Adrenal gland (tissue), 12 donors: ENCODE data around the gene AIFM2. TPM values are rescaled to one million over a fixed set of nuclear protein-coding genes. Genes with fewer than 3 reads are reported as not detected.

Source experiments
- DNase-seq, 7 donors: peaks; one replicate each; pipeline ENCODE4 v3.0.0-alpha.2; 2019 to 2020
- H3K27ac ChIP-seq, 5 donors: fragments of 200-600 bp; sonication (generic) in 4 of 5; 1 replicate in 3 of 5; 2 replicates in 2 of 5; pipeline versions ENCODE4 v1.5.1 to v1.8.0; 2016 to 2020; ENCODE audit warnings: mild to moderate bottlenecking in 1 of 5
- H3K27me3 ChIP-seq: fragments of 200-600 bp; 2 replicates; pipeline ENCODE4 v1.8.0; 2021
- H3K36me3 ChIP-seq, 2 donors: fragments of 200-600 bp; replicated peaks in 1 of 2; 1 replicate in 1 of 2; 2 replicates in 1 of 2; pipeline versions ENCODE4 v1.5.1 to v1.8.0; 2018 to 2022
- H3K4me1 ChIP-seq, 2 donors: fragments of 200-600 bp; replicated peaks in 1 of 2; 1 replicate in 1 of 2; 2 replicates in 1 of 2; pipeline versions ENCODE4 v1.5.1 to v1.8.0; 2018 to 2021
- H3K4me3 ChIP-seq, 4 donors: fragments of 200-600 bp; sonication (generic) in 3 of 4; one replicate each; pipeline ENCODE4 v1.5.1; 2016 to 2018
- H3K9me3 ChIP-seq, 3 donors: fragments of 200-600 bp; sonication (generic) in 1 of 3; replicated peaks in 1 of 3; 1 replicate in 2 of 3; 2 replicates in 1 of 3; pipeline versions ENCODE4 v1.5.1 to v1.8.0; 2016 to 2021
- CTCF ChIP-seq, 6 experiments: fragments of 450-650 bp in 4 of 6; fragments of 200-600 bp in 2 of 6; sonication (generic) in 1 of 6; IDR thresholded peaks; 1 replicate in 5 of 6; 2 replicates in 1 of 6; pipeline versions ENCODE4 v1.5.1 to v1.8.0; 2016 to 2021; ENCODE audit warnings: antibody characterized with exemption in 6 of 6, mild to moderate bottlenecking in 2 of 6, moderate library complexity in 1 of 6
- POLR2A ChIP-seq, 2 donors: fragments of 450-650 bp; IDR thresholded peaks; one replicate each; pipeline ENCODE4 v1.6.1; 2017; ENCODE audit warnings: antibody characterized with exemption in 2 of 2, mild to moderate bottlenecking in 2 of 2, moderate library complexity in 1 of 2
- WGBS, 4 donors: extraction: QIAGEN DNeasy Blood & Tissue Kit in 2 of 4; methylation state at CpG; one replicate each; pipeline versions ENCODE4 v1.1.5 to v1.1.7; 2013 to 2017; 5-methylcytosine and 5-hydroxymethylcytosine counted together
- intact Hi-C, 2 donors: fragments of 100-400 bp; cut with DNase I; formaldehyde crosslinking; loops; one replicate each; pipeline versions ENCODE4 v1.14.1 to v1.15.0; 2022 to 2023
- polyA plus RNA-seq, 3 donors: library from polyadenylated mRNA; stranded (reverse); fragments of 200-250 nt in 2 of 3; fragments of 350-450 nt in 1 of 3; fragmentation: Illumina TruSeq in 1 of 3; extraction: RNeasy Lipid Tissue Mini Kit (QIAGEN cat#74804) in 1 of 3; gene quantifications; one replicate each; pipeline ENCODE4 v1.2.3, GENCODE V29; 2013 to 2014
- total RNA-seq, 9 donors: library from RNA; depleted of rRNA in 4 of 9; stranded (reverse); fragments of >200 nt in 4 of 9; fragments of 120-200 nt in 1 of 9; fragmentation: NEBNext Ultra II Directional in 1 of 9; extraction: Animal tissue kit (Norgen Biotek cat#: 25700) in 1 of 9; gene quantifications; one replicate each; pipeline versions ENCODE4 v1.1.0 to v1.2.4, GENCODE V29; 2013 to 2023
- donor health status: healthy with polysubstance abuse.
- donor health status: Bipolar disorder and iron deficiency.
- donor health status: DM: yes; HTN: yes; CAD: no.
- donor health status: DM: no; HTN: no; CAD: no.
- donor health status: DM: no; HTN: no; CAD: no.
- donor health status: DM: yes; HTN: yes; CAD: no.

AIFM2 gene
- total and polyA plus RNA-seq, 12 donors, result 7.4 to 31.2 (median 12.7) TPM

DNA sequence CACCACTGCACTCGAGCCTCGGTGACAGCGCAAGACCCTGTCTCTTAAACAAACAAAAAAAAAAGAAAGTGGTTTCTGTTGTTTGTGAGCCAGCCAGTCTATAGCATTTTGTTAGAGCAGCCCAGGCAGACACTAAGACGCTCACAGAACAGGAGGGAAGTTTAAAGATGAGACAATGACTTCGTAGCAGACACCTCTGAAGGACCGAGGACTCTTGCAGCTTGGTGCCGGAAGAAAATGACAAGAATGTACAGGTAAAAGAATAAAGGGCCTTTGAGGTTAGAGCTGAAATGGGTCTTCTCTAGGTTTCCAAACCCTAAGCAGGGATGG is 40.3 kb downstream of the AIFM2 start:
- WGBS, 4 donors, result 91 to 94% (median 93%) methylated on average over 7 of the region's 7 CpGs
- Histone ChIP-seq H3K27ac (no peak overlapping the region), H3K4me3 (no peak overlapping the region), H3K36me3 (peaks cover 0 to 4% of the 10 kb centered on the region in 2 donors), H3K9me3 (no peaks in the 10 kb centered on the region), H3K27me3 (no peaks in the 10 kb centered on the region), H3K4me1 (no peaks in the 10 kb centered on the region)
- intact Hi-C loops, result no loop called here
- DNase-seq, result no peak
- TF ChIP-seq CTCF (IDR thresholded peaks at IDR 0.05) (no peak), POLR2A (IDR thresholded peaks at IDR 0.05) (no peak)

- no peak for DNase-seq
- 90 to 96% (median 96%) methylated on average over 5 of the region's 5 CpGs for WGBS, 4 donors
- Histone ChIP-seq H3K9me3 (no peaks in the 10 kb centered on the region), H3K4me3 (no peak overlapping the region), H3K27me3 (no peaks in the 10 kb centered on the region), H3K36me3 (peaks cover 0 to 4% of the 10 kb centered on the region in 2 donors), H3K4me1 (no peaks in the 10 kb centered on the region), H3K27ac (no peak overlapping the region)
- intact Hi-C loops, result no loop called here
- TF ChIP-seq CTCF (IDR thresholded peaks at IDR 0.05) (no peak), POLR2A (IDR thresholded peaks at IDR 0.05) (no peak)
Observed at GRCh38 chr10:70090951-70091350, 41.7 kb downstream of the AIFM2 start.

- TF ChIP-seq POLR2A (IDR thresholded peaks at IDR 0.05) (no peak), CTCF (IDR thresholded peaks at IDR 0.05) (no peak)
Observed at GRCh38 chr10:70090013-70090412, 42.6 kb downstream of the AIFM2 start.

DNA sequence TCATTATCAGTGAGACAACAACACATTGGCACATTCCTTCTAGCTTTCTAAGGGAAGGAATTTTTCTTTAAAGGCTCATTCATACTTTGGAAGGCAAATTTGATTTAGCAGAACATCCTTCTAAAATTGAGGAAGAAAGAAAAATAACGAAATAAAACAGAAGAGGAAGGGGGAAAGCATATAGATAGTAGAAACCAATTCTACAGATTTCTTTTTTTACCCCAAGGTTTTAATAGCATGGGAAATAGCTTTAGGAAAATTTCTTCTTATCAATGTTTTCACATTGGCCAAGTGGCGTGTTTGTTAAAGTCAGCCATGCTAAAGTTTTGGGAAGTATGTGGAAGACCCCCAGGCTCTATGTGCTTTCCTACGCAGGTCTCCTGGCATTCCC is 44.3 kb downstream of the AIFM2 start:
- Histone ChIP-seq H3K27ac (no peak overlapping the region), H3K4me1 (no peaks in the 10 kb centered on the region), H3K27me3 (no peaks in the 10 kb centered on the region), H3K4me3 (no peak overlapping the region), H3K9me3 (no peaks in the 10 kb centered on the region), H3K36me3 (peaks cover 0 to 2% of the 10 kb centered on the region in 2 donors)
- TF ChIP-seq CTCF (IDR thresholded peaks at IDR 0.05) (no peak), POLR2A (IDR thresholded peaks at IDR 0.05) (no peak)
- intact Hi-C loops, result no loop called here
- no peak for DNase-seq
- WGBS, 4 donors, result 71 to 83% (median 79%) methylated on average over 3 of the region's 3 CpGs

More at GRCh38 chr10:70090013-70090412, 42.6 kb downstream of the AIFM2 start:
- H3K4me3 ChIP-seq, result no peak overlapping the region
- 91 to 98% (median 94%) methylated on average over 8 of the region's 8 CpGs for WGBS, 4 donors
- no peak overlapping the region for H3K27ac ChIP-seq
- no peaks in the 10 kb centered on the region for H3K9me3 ChIP-seq
- peaks cover 0 to 4% of the 10 kb centered on the region in 2 donors for H3K36me3 ChIP-seq
- no peaks in the 10 kb centered on the region for H3K27me3 ChIP-seq
- intact Hi-C loops, result no loop called here
- no peaks in the 10 kb centered on the region for H3K4me1 ChIP-seq
- no peak for DNase-seq
